Measurements from ENCODE around the gene DEFB119.
"Not testable (repeated sequence)": the region's sequence is repeated elsewhere in the genome, so short reads cannot be mapped to it uniquely, and the experiment has no call there.

The DEFB119 gene, protein sequence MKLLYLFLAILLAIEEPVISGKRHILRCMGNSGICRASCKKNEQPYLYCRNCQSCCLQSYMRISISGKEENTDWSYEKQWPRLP

GRCh38 chr20:31390490-31390889, at the start of gene DEFB119:
TSS of gene DEFB119 (minus strand) at chr20:31390590. CDS start at chr20:31390483, 107 bp downstream.
- no peak for DNase-seq (ENCODE audit: low read depth)

GRCh38 chr20:31430568-31431115, 40.3 kb upstream of the DEFB119 start:
- no peak for DNase-seq (ENCODE audit: low read depth)

DNA sequence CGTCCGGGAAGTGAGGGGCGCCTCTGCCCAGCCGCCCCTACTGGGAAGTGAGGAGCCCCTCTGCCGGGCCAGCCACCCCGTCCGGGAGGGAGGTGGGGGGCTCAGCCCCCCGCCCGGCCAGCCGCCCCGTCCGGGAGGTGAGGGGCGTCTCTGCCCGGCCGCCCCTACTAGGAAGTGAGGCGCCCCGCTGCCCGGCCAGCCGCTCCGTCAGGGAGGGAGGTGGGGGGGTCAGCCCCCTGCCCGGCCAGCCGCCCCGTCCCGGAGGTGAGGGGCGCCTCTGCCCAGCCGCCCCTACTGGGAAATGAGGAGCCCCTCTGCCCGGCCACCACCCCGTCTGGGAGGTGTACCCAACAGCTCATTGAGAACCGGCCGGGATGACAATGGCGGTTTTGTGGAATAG, 37.2 kb upstream of the DEFB119 start:
- DNase-seq (ENCODE audit: low read depth): not testable (repeated sequence)

- not testable (repeated sequence) for DNase-seq (ENCODE audit: low read depth)
These were observed 36.6 kb upstream of the DEFB119 start for GRCh38 chr20:31426891-31427551.

- DNase-seq (ENCODE audit: low read depth): no peak
These were observed 35.4 kb upstream of the DEFB119 start for GRCh38 chr20:31425797-31426196.

DNA sequence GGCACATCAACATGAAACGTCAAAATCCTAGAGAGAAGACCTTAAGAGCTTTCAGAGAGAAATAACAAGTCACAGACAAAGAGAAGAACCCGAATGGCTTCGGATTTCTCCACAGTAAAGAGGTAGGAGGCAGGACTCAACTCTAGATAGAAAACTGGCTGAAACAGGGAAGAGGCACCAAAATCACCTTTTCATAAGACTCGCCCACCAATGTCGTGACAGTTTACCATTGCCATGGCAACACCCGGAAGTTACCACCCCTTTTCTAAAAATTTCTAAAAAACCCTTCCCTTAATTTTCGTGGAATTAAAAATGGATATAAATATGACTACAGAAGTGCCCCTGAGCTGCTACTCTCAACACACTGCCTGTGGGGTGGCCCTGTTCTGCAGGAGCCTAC, 27.9 kb upstream of the DEFB119 start:
- no peak for DNase-seq (ENCODE audit: low read depth)

DNA sequence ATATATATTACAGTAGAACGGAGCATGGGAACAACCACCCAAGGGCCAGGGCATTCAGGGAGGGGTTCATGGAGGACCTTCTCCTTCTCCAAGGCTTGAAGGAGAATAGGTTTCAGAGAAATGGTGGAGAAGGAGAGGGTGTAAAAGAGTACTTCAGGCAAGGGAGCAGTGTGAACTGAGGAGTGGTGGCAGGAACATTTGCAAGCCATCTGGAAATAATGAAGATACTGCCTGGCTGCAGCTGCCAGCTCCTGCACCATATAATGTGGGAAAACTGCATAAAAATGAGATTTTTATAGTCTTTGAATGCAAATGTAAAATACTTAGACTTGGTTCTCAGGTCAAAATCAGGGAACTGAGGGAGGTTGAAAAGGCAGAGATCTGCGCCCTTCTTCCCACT, 25.3 kb upstream of the DEFB119 start:
- no peak for DNase-seq (ENCODE audit: low read depth)

DNA sequence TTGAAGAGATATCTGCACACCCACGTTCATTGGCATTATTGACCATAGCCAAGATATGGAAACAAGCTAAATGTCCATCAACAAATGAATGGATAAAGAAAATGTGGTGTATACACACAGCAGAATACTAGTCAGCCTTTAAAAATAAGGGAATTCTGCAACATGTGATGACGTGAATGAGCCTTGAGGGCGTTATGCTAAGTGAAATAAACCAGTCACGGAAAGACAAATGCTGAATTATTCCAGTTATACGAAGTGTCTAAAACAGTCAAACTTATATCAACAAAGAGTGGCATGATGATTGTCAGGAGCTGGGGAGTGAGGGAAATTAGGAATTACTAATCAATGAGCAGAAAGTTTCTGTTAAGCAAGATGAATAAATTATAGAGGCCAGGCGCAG, 24.0 kb upstream of the DEFB119 start:
- DNase-seq (ENCODE audit: low read depth): no peak

DNA sequence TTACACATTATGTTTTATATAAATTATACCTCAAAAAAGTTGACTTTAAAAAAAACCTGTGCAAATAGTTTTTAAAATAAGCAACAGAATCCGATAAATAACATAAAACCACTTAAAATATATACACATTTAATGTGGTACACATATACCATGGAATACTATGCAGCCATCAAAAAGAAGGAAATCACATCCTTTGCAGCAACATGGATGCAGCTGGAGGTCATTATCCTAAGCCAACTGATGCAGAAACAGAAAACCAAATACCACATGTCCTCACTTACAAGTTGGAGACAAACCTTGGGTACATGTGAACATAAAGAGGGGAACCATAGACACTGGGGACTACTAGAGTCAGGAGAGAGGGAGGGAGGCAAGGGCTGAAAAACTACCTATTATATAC, 19.6 kb upstream of the DEFB119 start:
- no peak for DNase-seq (ENCODE audit: low read depth)

DNA sequence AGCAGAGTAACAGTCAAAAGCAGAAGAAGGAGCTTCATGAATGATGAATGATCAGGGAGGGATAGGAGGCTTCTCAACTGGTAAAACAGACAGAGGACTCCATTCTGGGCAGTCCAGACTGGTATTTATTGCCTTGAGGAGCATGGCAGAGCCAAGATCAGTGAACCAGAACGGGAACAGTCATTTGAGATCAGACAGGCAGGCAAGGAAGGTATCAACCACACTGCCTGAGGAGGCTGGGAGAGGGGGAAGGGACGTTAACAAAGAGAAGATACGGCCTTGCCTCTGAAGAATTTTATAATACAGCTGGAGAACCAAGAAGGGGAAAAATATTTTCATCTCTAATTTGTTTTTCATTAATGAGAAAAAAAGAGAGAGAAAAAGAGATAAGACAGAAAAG, 15.7 kb upstream of the DEFB119 start, which contains the start of gene DEFB121:
Gene DEFB121, minus strand, starts transcription at position 101 of the 400 bp plus-strand sequence. Its CDS starts 63 bp downstream, at position 38.
- no peak for DNase-seq (ENCODE audit: low read depth)

DNA sequence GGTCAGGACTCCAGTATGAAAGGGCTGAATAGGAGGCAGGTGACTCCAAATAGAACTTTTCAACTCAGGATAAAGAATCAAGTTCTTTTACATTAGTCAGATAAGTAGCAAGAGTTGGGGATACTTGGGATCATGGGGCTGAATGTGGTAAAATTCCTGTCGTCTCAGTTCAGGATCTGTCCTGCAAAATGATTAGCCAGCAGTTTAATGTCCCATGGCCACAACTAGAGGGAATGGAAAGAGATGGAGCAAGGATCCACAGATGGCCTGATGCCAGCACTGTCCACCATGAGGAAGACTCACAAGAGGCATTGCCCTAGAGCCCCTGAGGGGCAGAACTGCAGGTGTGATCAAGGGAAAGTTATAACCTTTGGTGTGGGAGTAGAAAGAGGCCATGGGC, 13.5 kb upstream of the DEFB119 start:
- DNase-seq (ENCODE audit: low read depth): no peak

DNA sequence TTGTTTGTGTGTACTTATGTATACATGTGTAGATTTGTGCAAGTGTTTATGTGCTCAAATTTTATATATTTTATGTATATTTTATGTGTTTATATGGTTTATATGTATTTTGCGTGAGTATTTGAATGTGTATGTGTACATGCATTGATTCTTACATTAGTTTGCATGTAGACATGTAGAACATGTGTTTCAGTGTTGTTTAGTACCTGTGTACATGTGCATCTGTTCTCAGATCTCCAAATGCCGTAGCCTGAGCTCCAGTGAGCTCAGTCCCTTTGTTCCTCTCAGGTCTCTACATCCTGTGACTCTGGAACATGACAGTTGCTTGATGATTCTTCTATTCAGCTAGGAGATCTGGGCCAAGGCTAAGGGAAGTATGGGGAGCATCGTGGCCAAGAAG, 4.5 kb upstream of the DEFB119 start:
- DNase-seq (ENCODE audit: low read depth): no peak

DNA sequence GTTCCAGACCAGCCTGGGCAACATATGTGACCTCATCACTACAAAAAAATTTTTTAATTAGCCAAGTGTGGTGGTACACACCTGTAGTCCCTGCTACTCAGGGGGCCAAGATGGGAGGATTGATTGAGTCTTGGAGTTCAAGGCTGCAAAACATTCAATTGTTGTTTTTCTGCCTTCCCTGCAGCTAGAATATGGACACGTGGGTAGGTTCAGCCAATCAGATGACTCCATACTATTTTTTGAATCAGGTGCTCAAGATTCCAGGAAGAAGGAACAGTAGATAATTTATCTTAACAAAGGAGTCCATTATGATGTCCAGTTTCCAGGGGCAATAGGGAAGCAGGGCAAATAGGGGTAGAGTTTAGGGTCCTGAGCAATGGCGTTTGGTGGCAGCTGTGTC, 2.4 kb upstream of the DEFB119 start:
- no peak for DNase-seq (ENCODE audit: low read depth)

DNA sequence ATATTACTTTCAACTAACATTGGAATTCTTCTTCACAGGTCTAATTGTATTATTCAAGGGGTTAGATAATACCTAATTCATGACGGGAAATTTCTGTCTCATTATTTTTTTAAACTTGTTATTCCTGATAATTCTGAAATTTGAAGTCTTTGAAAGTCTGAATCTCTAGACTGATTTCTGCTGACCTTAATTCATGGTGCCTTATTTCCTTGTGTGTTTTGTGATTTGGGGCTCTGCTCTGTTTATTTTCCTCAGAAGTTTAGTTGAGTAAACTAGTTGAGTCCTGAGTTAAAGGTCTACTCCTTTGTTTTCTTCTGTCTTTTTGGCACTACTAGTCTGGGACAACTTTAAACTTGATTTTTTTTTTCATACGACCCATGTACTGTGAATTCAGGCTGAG, 16.0 kb downstream of the DEFB119 start:
- DNase-seq (ENCODE audit: low read depth): no peak

- no peak for DNase-seq (ENCODE audit: low read depth)
These were observed 22.1 kb downstream of the DEFB119 start, which contains the start of gene DEFB118 for GRCh38 chr20:31368301-31368700. TSS of gene DEFB118 (plus strand) at chr20:31368601. CDS start at chr20:31368651, 50 bp downstream.

DNA sequence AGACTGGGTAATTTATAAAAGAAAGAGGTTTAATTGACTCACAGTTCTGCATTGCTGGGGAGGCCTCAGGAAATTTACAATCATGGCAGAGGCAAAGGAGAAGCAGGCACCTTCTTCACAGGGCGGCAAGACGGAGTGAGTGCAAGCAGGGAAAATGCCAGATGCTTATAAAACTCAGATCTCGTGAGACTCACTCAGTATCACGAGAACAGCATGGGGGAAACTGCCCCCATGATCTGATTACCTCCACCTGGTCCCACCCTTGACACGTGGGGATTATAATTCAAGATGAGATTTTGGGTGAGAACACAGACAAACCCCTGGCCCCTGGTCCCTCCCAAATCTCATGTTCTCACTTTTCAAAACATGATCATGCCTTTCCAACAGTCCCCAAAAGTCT, 26.1 kb downstream of the DEFB119 start:
- DNase-seq (ENCODE audit: low read depth): not testable (repeated sequence)

- no peak for DNase-seq (ENCODE audit: low read depth)
These were observed 27.1 kb downstream of the DEFB119 start for GRCh38 chr20:31363295-31363694.

DNA sequence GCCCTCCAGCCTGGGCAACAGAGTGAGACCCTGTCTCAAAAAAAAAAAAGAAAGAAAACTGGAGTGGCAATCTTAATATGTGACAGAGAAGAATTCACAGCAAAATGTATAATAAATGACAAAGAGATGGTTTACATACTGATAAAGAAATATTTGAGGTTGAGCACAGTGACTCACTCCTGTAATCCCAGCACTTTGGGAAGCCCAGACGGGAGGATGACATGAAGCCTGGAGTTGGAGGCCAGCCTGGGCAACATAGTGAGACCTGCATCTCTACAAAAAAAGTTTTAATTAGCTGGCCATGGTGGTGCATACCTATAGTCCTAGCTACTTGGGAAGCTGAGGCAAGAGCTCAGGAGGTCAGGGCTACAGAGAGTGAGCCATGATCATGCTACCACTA, 34.4 kb downstream of the DEFB119 start:
- no peak for DNase-seq (ENCODE audit: low read depth)

GRCh38 chr20:31341470-31341869, 48.9 kb downstream of the DEFB119 start:
- no peak for DNase-seq (ENCODE audit: low read depth)

GRCh38 chr20:31330893-31331292, 59.5 kb downstream of the DEFB119 start:
- no peak for DNase-seq (ENCODE audit: low read depth)

Data from GM04503 (cell line).